Stomach (tissue), 19 donors: Measurements from ENCODE around the gene TMTC2. TPM values are rescaled to one million over a fixed set of nuclear protein-coding genes. Genes with fewer than 3 reads are reported as not detected.

Experiments used
- DNase-seq, 2 donors: peaks; one replicate each; pipeline versions ENCODE4 v3.0.0 to v3.0.0-alpha.2; 2013 to 2019
- H3K27ac ChIP-seq, 5 donors: fragments of 200-600 bp in 4 of 5; sonication (generic) in 4 of 5; one replicate each; pipeline ENCODE4 v1.5.1; 2013 to 2019; ENCODE audit warnings: mild to moderate bottlenecking in 1 of 5, moderate library complexity in 1 of 5
- H3K27me3 ChIP-seq, 3 donors: fragments of 200-600 bp; sonication (generic); one replicate each; pipeline ENCODE4 v1.5.1; 2017 to 2019; ENCODE audit warnings: mixed run types in 1 of 3
- H3K36me3 ChIP-seq, 4 donors: fragments of 200-600 bp; sonication (generic); 1 replicate in 3 of 4; 2 replicates in 1 of 4; pipeline ENCODE4 v1.5.1; 2016 to 2019
- H3K4me1 ChIP-seq, 4 donors: fragments of 200-600 bp; sonication (generic); one replicate each; pipeline ENCODE4 v1.5.1; 2016 to 2019
- H3K4me3 ChIP-seq, 4 donors: fragments of 200-600 bp; sonication (generic) in 3 of 4; one replicate each; pipeline ENCODE4 v1.5.1; 2016 to 2019; ENCODE audit warnings: mild to moderate bottlenecking in 1 of 4
- H3K9me3 ChIP-seq, 4 donors: fragments of 200-600 bp; sonication (generic); one replicate each; pipeline ENCODE4 v1.5.1; 2016 to 2019
- CTCF ChIP-seq, 7 experiments: fragments of 450-650 bp in 4 of 7; fragments of 200-600 bp in 3 of 7; sonication (generic) in 3 of 7; IDR thresholded peaks; one replicate each; pipeline ENCODE4 v1.5.1; 2016 to 2019; ENCODE audit warnings: antibody characterized with exemption in 7 of 7, control low read depth in 2 of 7, mild to moderate bottlenecking in 1 of 7
- EP300 ChIP-seq: sonication (generic); formaldehyde crosslinking; IDR thresholded peaks from one replicate; pipeline ENCODE4 v1.6.1; 2017; ENCODE audit warnings: antibody characterized with exemption
- POLR2A ChIP-seq, 4 donors: fragments of 450-650 bp; IDR thresholded peaks; one replicate each; pipeline ENCODE4 v1.6.1; 2016; ENCODE audit warnings: antibody characterized with exemption in 4 of 4, control low read depth in 2 of 4, mild to moderate bottlenecking in 1 of 4, moderate library complexity in 1 of 4
- POLR2AphosphoS5 ChIP-seq, 3 donors: sonication (generic); formaldehyde crosslinking; IDR thresholded peaks; one replicate each; pipeline ENCODE4 v1.6.1; 2016; ENCODE audit warnings: antibody characterized with exemption in 3 of 3
- WGBS, 5 donors: extraction: QIAGEN DNeasy Blood & Tissue Kit in 3 of 5; methylation state at CpG; one replicate each; pipeline versions ENCODE4 v1.1.5 to v1.1.7; 2013 to 2018; 5-methylcytosine and 5-hydroxymethylcytosine counted together
- intact Hi-C: fragments of 100-400 bp; cut with DNase I; formaldehyde crosslinking; loops from one replicate; pipeline ENCODE4 v1.15.1; 2023; ENCODE audit warnings: low total_unique reads
- long read RNA-seq, 10 donors: transcript quantifications; one replicate each; lab custom pipeline, GENCODE V29; 2026
- polyA plus RNA-seq, 3 donors: library from polyadenylated mRNA; stranded (reverse); fragments of 200-250 nt; gene quantifications; one replicate each; pipeline ENCODE4 v1.2.3, GENCODE V29; 2013
- total RNA-seq, 5 donors: library from RNA; depleted of rRNA; stranded (reverse); fragments of >200 nt; gene quantifications; one replicate each; pipeline versions ENCODE4 v1.1.0 to v1.2.3, GENCODE V29; 2014 to 2016
- donor health status: healthy with polysubstance abuse.
- donor health status: Bipolar disorder and iron deficiency.
- donor health status: healthy.

The TMTC2 gene
- total RNA-seq (10 to 100 TPM; 26.4 to 60.0 (median 47.8) TPM), polyA plus RNA-seq (1 to 10 TPM; 6.1 to 7.7 (median 7.6) TPM)
- long read RNA-seq, donor 1, partial matches to known transcripts: 6 of 6 reads
- long read RNA-seq, donor 1, other reads (novel, unspliced or antisense): 0 of 6 reads
- long read RNA-seq, donor 2, full-length matches to known transcripts: 5 of 14 reads
- long read RNA-seq, donor 2, partial matches to known transcripts: 9 of 14 reads
- long read RNA-seq, donor 2, other reads (novel, unspliced or antisense): 0 of 14 reads
- long read RNA-seq, donor 3, partial matches to known transcripts: 0 of 2 reads
- long read RNA-seq, donor 3, other reads (novel, unspliced or antisense): 0 of 2 reads
- long read RNA-seq, donor 4: 0 reads
- long read RNA-seq, donor 5, full-length matches to known transcripts: 1 of 32 reads
- long read RNA-seq, donor 5, partial matches to known transcripts: 31 of 32 reads
- long read RNA-seq, donor 5, other reads (novel, unspliced or antisense): 0 of 32 reads
- long read RNA-seq, donor 6, full-length matches to known transcripts: 12 of 45 reads
- long read RNA-seq, donor 6, partial matches to known transcripts: 33 of 45 reads
- long read RNA-seq, donor 6, other reads (novel, unspliced or antisense): 0 of 45 reads
- long read RNA-seq, donor 7, full-length matches to known transcripts: 3 of 3 reads
- long read RNA-seq, donor 7, partial matches to known transcripts: 0 of 3 reads
- long read RNA-seq, donor 7, other reads (novel, unspliced or antisense): 0 of 3 reads
- long read RNA-seq, donor 8, full-length matches to known transcripts: 2 of 16 reads
- long read RNA-seq, donor 8, partial matches to known transcripts: 14 of 16 reads
- long read RNA-seq, donor 8, other reads (novel, unspliced or antisense): 0 of 16 reads
- long read RNA-seq, donor 9, full-length matches to known transcripts: 1 of 1 reads
- long read RNA-seq, donor 9, partial matches to known transcripts: 0 of 1 reads
- long read RNA-seq, donor 9, other reads (novel, unspliced or antisense): 0 of 1 reads
- long read RNA-seq, donor 10, full-length matches to known transcripts: 1 of 1 reads
- long read RNA-seq, donor 10, partial matches to known transcripts: 0 of 1 reads
- long read RNA-seq, donor 10, other reads (novel, unspliced or antisense): 0 of 1 reads

GRCh38 chr12:82686168-82687020 is at the start of gene TMTC2:
TSS of gene TMTC2 (plus strand) at chr12:82686906.
- intact Hi-C loops: no loop called here

GRCh38 chr12:82638324-82638723 is 48.4 kb upstream of the TMTC2 start:
- intact Hi-C loops: no loop called here
- no peak overlapping the region for H3K27ac ChIP-seq
- no peak for DNase-seq
- peaks cover 0 to 4% (median 0%) of the 10 kb centered on the region in 4 donors for H3K4me1 ChIP-seq
- H3K36me3 ChIP-seq: no peaks in the 10 kb centered on the region
- no peak overlapping the region for H3K4me3 ChIP-seq
- 83 to 100% (median 90%) methylated on average over 1 of the region's 1 CpG for WGBS, 5 donors
- TF ChIP-seq POLR2A (IDR thresholded peaks at IDR 0.05) (no peak), POLR2AphosphoS5 (IDR thresholded peaks at IDR 0.05) (no peak), EP300 (no peak), CTCF (IDR thresholded peaks at IDR 0.05) (no peak)
- H3K9me3 ChIP-seq: peaks cover 0 to 9% (median 2%) of the 10 kb centered on the region in 4 donors
- no peaks in the 10 kb centered on the region for H3K27me3 ChIP-seq

More at GRCh38 chr12:82686168-82687020, at the start of gene TMTC2:
- peak; percentile 95 to 98 for DNase-seq
- 0 to 1% (median 0%) methylated on average over 36 to 39 of the region's 39 CpGs for WGBS, 5 donors
- Histone ChIP-seq H3K9me3 (no peaks in the 10 kb centered on the region), H3K4me1 (peaks cover 16 to 65% (median 34%) of the 10 kb centered on the region in 4 donors), H3K4me3 (peak within 1 kb of the TSS; percentile 87 to 90 (median 89)), H3K36me3 (no peaks in the 10 kb centered on the region), H3K27ac (peak within 1 kb of the TSS; percentile 91 to 99 (median 98)), H3K27me3 (no peaks in the 10 kb centered on the region)
- TF ChIP-seq EP300 (no peak), POLR2AphosphoS5 (IDR thresholded peaks at IDR 0.05) (peak; percentile 17 to 85 (median 68)), POLR2A (IDR thresholded peaks at IDR 0.05) (peak in 2 of 4 donors; percentile 33 to 40), CTCF (IDR thresholded peaks at IDR 0.05) (no peak)

GRCh38 chr12:82644896-82645295 is 41.8 kb upstream of the TMTC2 start:
- WGBS, 5 donors: 76 to 89% (median 79%) methylated on average over 2 of the region's 2 CpGs
- Histone ChIP-seq H3K27ac (no peak overlapping the region), H3K27me3 (no peaks in the 10 kb centered on the region), H3K36me3 (no peaks in the 10 kb centered on the region), H3K4me1 (no peaks in the 10 kb centered on the region), H3K9me3 (no peaks in the 10 kb centered on the region), H3K4me3 (no peak overlapping the region)
- TF ChIP-seq CTCF (IDR thresholded peaks at IDR 0.05): no peak
- TF ChIP-seq POLR2A (IDR thresholded peaks at IDR 0.05): no peak
- no peak for TF ChIP-seq POLR2AphosphoS5 (IDR thresholded peaks at IDR 0.05)
- TF ChIP-seq EP300: no peak
- no peak for DNase-seq
- intact Hi-C loops: no loop called here
